Activated naive CD8-positive, alpha-beta T cell treated with anti-CD3 and anti-CD28 coated beads, Interleukin-2, amount 10 ng/mL, durations not matched to agents 7 days and 5 days (primary cell): ENCODE measurements around the gene SLC30A9. TPM values are rescaled to one million over a fixed set of nuclear protein-coding genes. Genes with fewer than 3 reads are reported as not detected.
A peak's percentile ranks its signal among the peaks of the same experiment; 100 is the strongest.

Experiments used
- ATAC-seq: fragments of 150-1000 bp; cut with Tn5 transposase; one replicate; pipeline ENCODE4 v1.10.0; 2021; ENCODE audit warnings: low read depth, moderate library complexity
- POLR2A ChIA-PET: fragments of 350-600 bp; sonication (Branson Sonifier 250); formaldehyde crosslinking; loops from one replicate; lab custom pipeline; 2021; ENCODE audit warnings: antibody characterized with exemption; lab: Charles Lee
- DNase-seq: peaks from one replicate; pipeline ENCODE4 v3.0.0; 2021
- H3K27ac Mint-ChIP-seq: one replicate; pipeline ENCODE4 v1.8.0; 2022; ENCODE audit warnings: mild to moderate bottlenecking, mixed read lengths
- H3K27me3 Mint-ChIP-seq: one replicate; pipeline ENCODE4 v1.8.0; 2022; ENCODE audit warnings: mild to moderate bottlenecking, moderate library complexity, mixed read lengths
- H3K36me3 Mint-ChIP-seq: one replicate; pipeline ENCODE4 v1.8.0; 2021; ENCODE audit warnings: mild to moderate bottlenecking, mixed read lengths
- H3K4me1 Mint-ChIP-seq: one replicate; pipeline ENCODE4 v1.8.0; 2021; ENCODE audit warnings: mixed read lengths
- H3K4me3 Mint-ChIP-seq: one replicate; pipeline ENCODE4 v1.8.0; 2022; ENCODE audit warnings: mild to moderate bottlenecking, moderate library complexity, mixed read lengths
- H3K9me3 Mint-ChIP-seq: one replicate; pipeline ENCODE4 v1.8.0; 2021; ENCODE audit warnings: mixed read lengths
- total RNA-seq, 2 experiments: library from RNA; stranded (reverse); gene quantifications; one replicate each; pipeline ENCODE4 v1.2.3, GENCODE V29; 2021

SLC30A9 gene
- total RNA-seq, 2 experiments from 2014 or later: 35.1 to 38.2 TPM

DNA sequence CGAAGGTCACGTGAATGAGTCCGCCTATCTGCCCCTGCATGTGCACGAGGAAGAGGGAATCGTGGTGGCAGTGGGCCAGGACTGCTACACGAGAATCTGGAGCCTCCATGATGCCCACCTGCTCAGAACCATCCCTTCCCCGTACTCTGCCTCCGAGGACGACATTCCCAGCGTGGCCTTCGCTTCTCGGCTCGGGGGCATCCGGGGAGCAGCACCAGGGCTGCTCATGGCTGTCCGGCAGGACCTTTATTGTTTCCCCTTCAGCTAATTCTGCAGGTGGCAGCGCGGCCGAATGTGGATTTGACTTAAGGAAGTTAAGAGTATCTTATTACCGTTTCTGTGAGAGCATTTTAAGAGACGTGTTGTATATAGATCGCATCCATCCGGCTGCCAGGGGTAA is 7.6 kb upstream of the SLC30A9 start:
- no peak for ATAC-seq
- POLR2A ChIA-PET: no interaction called here
- Mint-ChIP-seq H3K27ac (no peak overlapping the region), H3K4me1 (peaks cover 1% of the 10 kb centered on the region), H3K9me3 (no peaks in the 10 kb centered on the region), H3K4me3 (no peak overlapping the region), H3K36me3 (no peaks in the 10 kb centered on the region), H3K27me3 (peaks cover 3% of the 10 kb centered on the region)
- no peak for DNase-seq

- no peak for DNase-seq
- no peak overlapping the region for H3K27ac Mint-ChIP-seq
- peaks cover 9% of the 10 kb centered on the region for H3K4me1 Mint-ChIP-seq
- no peaks in the 10 kb centered on the region for H3K27me3 Mint-ChIP-seq
- no peaks in the 10 kb centered on the region for H3K36me3 Mint-ChIP-seq
- POLR2A ChIA-PET: no interaction called here
- ATAC-seq: no peak
- no peak overlapping the region for H3K4me3 Mint-ChIP-seq
- H3K9me3 Mint-ChIP-seq: no peaks in the 10 kb centered on the region
Observed at GRCh38 chr4:41985151-41985550, 5.2 kb upstream of the SLC30A9 start.

- Mint-ChIP-seq H3K4me1 (peaks cover 26% of the 10 kb centered on the region), H3K9me3 (no peaks in the 10 kb centered on the region), H3K4me3 (peak overlapping the region; percentile 100), H3K27me3 (no peaks in the 10 kb centered on the region), H3K36me3 (peaks cover 3% of the 10 kb centered on the region), H3K27ac (peak overlapping the region; percentile 92)
- ATAC-seq (peak; percentile 26), DNase-seq (no peak)
- POLR2A ChIA-PET: interaction anchor here (0.7 to 1.5 kb wide), 2 partner anchors 55 to 667 kb away, joined by 3 to 6 read pairs; partner anchors contain the start of genes ATP8A1 and TMEM33
Observed at GRCh38 chr4:41989994-41990364, 351 bp upstream of the SLC30A9 start.

DNA sequence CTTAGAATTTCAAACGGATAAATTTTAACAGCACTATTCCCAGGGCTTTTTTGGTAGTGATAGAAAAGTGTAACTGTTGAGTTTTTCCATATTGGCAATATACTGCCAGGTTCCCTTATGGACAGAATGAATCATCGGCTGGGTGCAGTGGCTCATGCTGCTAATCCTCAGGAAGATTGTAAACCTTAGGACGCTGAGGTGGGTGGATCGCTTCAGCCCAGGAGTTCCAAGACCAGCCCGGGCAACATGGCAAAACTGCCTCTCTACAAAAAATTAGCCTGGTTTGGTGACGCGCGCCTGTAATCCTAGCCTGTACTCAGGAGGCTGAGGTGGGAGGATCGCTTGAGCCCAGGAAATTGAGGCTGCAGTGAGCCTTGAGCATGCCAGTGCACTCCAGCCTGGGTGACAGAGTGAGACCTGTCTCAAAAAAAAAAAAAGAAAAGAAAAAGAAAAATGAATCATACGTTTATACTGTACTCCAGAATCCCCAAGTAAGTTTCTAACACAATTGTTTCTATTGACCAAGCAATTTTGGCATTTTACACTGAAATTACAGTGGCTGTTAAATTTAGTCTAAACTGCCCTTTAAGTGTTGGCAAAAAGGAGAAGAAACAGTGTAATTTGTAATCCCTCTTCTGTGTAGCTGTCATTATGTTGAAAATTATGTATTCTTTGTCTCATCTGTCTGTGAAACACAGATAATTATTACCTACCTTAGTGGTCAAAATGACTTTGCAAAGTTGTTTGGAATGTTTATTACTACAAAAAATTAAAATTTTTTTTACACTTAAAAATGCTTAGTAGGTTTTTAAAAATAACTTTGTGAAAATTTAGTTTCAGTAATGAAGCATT is 1.8 kb downstream of the SLC30A9 start:
- Mint-ChIP-seq H3K9me3 (no peaks in the 10 kb centered on the region), H3K27ac (no peak overlapping the region), H3K36me3 (peaks cover 3% of the 10 kb centered on the region), H3K4me3 (peak overlapping the region; percentile 100), H3K4me1 (peaks cover 26% of the 10 kb centered on the region), H3K27me3 (no peaks in the 10 kb centered on the region)
- DNase-seq (no peak), ATAC-seq (no peak)
- POLR2A ChIA-PET: no interaction called here

DNA sequence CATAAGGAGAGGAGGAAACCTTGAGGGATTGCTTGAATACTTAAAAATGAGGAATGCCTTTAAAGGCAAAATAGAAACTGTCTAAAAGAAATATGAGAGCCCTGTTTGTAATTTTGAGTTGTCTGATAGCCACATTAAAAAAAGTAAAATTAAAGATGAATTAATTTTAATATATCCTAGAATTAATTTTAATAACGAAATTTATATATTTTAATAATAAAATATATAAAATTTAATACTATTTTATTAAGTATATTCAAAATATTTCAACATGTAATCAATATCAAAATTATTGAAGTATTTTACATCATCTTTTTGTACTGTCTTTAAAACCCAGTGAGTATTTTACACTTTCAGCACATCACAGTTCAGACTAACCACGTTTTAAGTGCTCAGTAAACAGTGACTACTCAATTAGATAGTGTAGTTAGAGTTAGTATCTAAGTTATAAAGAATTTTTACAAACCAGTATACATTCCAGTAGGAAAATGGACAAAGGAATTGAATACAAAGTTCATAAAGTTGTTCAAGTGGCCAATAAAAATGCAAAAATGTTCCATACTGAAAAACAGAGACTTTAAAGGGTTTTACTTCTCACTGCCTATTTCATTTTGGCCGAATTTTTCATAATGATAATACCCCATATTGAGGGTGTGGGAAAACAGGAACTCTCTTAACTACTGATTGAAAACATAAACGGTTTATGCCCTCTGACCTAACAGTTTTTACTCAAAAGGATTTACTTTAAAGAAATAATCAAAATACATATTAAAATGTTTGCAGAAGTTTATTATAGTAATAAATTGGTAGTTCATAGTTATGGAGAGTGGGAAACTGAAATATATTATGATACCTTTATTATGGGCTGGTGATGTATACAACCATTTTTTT is 2.9 kb downstream of the SLC30A9 start:
- Mint-ChIP-seq H3K4me1 (peaks cover 26% of the 10 kb centered on the region), H3K27ac (no peak overlapping the region), H3K36me3 (peaks cover 7% of the 10 kb centered on the region), H3K9me3 (no peaks in the 10 kb centered on the region), H3K27me3 (no peaks in the 10 kb centered on the region), H3K4me3 (no peak overlapping the region)
- POLR2A ChIA-PET: no interaction called here
- DNase-seq (no peak), ATAC-seq (no peak)

DNA sequence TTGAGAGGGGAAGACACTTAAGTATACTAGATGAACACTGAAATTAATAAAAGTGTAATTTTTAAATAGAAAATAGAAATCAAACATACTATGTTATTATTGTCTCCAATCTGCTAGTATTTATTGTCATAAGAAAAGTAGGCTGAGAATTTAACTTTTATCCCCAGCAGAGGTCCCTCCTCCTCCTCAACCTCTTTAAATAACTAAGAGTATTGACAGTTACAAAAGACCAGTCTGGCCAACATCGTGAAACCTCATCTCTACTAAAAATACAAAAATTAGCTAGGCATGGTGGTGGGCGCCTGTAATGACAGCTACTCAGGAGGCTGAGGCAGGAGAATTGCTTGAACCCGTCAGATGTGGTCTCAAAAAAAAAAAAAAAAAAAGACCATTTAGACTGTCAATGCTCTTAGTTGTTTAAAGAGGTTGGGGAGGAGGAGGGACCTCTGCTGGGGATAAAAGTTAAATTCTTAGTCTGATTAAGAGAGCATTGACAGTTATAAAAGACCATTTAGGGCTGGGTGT is 4.2 kb downstream of the SLC30A9 start:
- H3K27ac Mint-ChIP-seq: no peak overlapping the region
- H3K36me3 Mint-ChIP-seq: peaks cover 7% of the 10 kb centered on the region
- DNase-seq (no peak), ATAC-seq (no peak)
- no peaks in the 10 kb centered on the region for H3K9me3 Mint-ChIP-seq
- no peaks in the 10 kb centered on the region for H3K27me3 Mint-ChIP-seq
- H3K4me3 Mint-ChIP-seq: no peak overlapping the region
- POLR2A ChIA-PET: no interaction called here
- H3K4me1 Mint-ChIP-seq: peaks cover 22% of the 10 kb centered on the region

DNA sequence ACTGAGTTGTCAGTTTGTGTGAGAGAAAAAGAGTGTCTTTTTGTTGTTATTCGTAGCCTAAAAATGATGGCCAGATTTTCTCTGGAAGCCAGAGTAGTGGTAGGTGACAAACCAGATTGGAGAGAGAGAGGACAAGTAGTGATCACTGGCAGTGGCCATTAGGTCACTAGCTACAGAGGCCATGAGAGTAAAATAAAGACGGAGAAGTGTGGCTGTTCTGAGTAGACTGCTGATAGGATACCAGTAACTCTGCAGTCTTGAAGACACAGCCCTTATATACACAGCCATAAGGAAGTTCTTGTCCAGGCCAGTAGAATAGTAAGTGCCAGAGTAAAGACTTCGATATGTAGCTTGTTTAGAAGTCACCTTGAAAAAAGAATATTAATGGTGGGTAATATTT is 7.7 kb downstream of the SLC30A9 start:
- H3K27ac Mint-ChIP-seq: no peak overlapping the region
- H3K36me3 Mint-ChIP-seq: peaks cover 10% of the 10 kb centered on the region
- DNase-seq (no peak), ATAC-seq (no peak)
- peaks cover 6% of the 10 kb centered on the region for H3K4me1 Mint-ChIP-seq
- H3K9me3 Mint-ChIP-seq: no peaks in the 10 kb centered on the region
- POLR2A ChIA-PET: no interaction called here
- no peak overlapping the region for H3K4me3 Mint-ChIP-seq
- no peaks in the 10 kb centered on the region for H3K27me3 Mint-ChIP-seq

GRCh38 chr4:41999321-41999720 is 9.0 kb downstream of the SLC30A9 start:
- no peaks in the 10 kb centered on the region for H3K27me3 Mint-ChIP-seq
- H3K9me3 Mint-ChIP-seq: no peaks in the 10 kb centered on the region
- peaks cover 16% of the 10 kb centered on the region for H3K36me3 Mint-ChIP-seq
- POLR2A ChIA-PET: no interaction called here
- H3K4me1 Mint-ChIP-seq: peaks cover 6% of the 10 kb centered on the region
- no peak overlapping the region for H3K27ac Mint-ChIP-seq
- ATAC-seq: no peak
- no peak overlapping the region for H3K4me3 Mint-ChIP-seq
- DNase-seq: no peak

- no peaks in the 10 kb centered on the region for H3K27me3 Mint-ChIP-seq
- ATAC-seq: no peak
- H3K4me3 Mint-ChIP-seq: no peak overlapping the region
- POLR2A ChIA-PET: no interaction called here
- no peak for DNase-seq
- no peaks in the 10 kb centered on the region for H3K9me3 Mint-ChIP-seq
- H3K27ac Mint-ChIP-seq: no peak overlapping the region
- peaks cover 40% of the 10 kb centered on the region for H3K36me3 Mint-ChIP-seq
- peaks cover 1% of the 10 kb centered on the region for H3K4me1 Mint-ChIP-seq
Observed at GRCh38 chr4:42008011-42008786, 17.9 kb downstream of the SLC30A9 start.

GRCh38 chr4:42015438-42015837 is 25.1 kb downstream of the SLC30A9 start:
- Mint-ChIP-seq H3K27ac (no peak overlapping the region), H3K36me3 (peaks cover 25% of the 10 kb centered on the region), H3K4me1 (peaks cover 1% of the 10 kb centered on the region), H3K9me3 (no peaks in the 10 kb centered on the region), H3K27me3 (no peaks in the 10 kb centered on the region), H3K4me3 (no peak overlapping the region)
- POLR2A ChIA-PET: no interaction called here
- DNase-seq (no peak), ATAC-seq (no peak)

DNA sequence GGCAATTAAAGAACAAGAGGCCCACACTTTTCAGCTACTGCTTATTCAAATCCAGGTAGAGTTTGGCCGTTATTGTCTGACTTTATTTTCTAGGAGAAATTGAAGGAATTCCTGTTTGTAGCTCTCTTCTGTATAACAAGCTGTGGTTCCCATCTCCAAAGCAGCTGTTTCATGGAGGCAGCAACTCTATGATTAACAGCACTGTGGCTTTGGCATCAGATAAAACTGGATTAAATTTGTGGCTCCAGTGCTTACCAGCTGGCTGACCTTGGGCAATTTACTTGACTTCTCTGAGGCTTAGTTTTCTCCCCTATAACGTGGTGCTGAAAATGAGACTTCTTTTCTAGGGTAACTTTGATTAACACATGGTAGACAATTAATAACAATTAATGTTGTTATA is 28.1 kb downstream of the SLC30A9 start:
- DNase-seq: no peak
- H3K36me3 Mint-ChIP-seq: peaks cover 20% of the 10 kb centered on the region
- peaks cover 1% of the 10 kb centered on the region for H3K4me1 Mint-ChIP-seq
- H3K4me3 Mint-ChIP-seq: no peak overlapping the region
- POLR2A ChIA-PET: no interaction called here
- H3K27me3 Mint-ChIP-seq: no peaks in the 10 kb centered on the region
- H3K27ac Mint-ChIP-seq: no peak overlapping the region
- no peak for ATAC-seq
- no peaks in the 10 kb centered on the region for H3K9me3 Mint-ChIP-seq

GRCh38 chr4:42048394-42048793 is 58.1 kb downstream of the SLC30A9 start:
- no peaks in the 10 kb centered on the region for H3K27me3 Mint-ChIP-seq
- DNase-seq: no peak
- ATAC-seq: no peak
- H3K4me1 Mint-ChIP-seq: no peaks in the 10 kb centered on the region
- peaks cover 4% of the 10 kb centered on the region for H3K9me3 Mint-ChIP-seq
- peaks cover 48% of the 10 kb centered on the region for H3K36me3 Mint-ChIP-seq
- H3K4me3 Mint-ChIP-seq: no peak overlapping the region
- no peak overlapping the region for H3K27ac Mint-ChIP-seq
- POLR2A ChIA-PET: no interaction called here
